ENCODE measurements around the gene BASP1.

BASP1 gene

DNA sequence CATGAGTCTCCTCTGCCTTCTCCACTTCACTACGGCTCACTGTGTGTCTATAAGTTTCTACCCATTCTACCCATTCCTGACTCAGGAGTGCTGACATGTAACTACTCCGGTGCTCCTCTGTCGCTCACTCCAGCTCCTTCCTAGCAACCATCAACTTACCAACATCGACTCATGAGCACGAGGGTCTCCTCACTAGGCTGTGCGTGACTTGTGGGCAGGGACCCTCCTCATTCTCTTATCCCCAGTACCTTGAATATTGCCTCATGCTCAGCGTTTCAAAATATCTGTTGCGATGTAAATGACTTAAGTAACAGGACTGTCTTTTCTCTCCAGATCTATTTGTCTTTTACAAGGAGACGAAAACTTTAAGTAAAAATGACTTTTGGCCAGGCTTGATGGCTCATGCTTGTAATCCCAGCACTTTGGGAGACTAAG, 73.1 kb downstream of the BASP1 start:
- Mint-ChIP-seq H3K4me1 (no peaks in the 10 kb centered on the region), H3K27me3 (ENCODE audit: low read depth, poor library complexity) (peaks cover 3% of the 10 kb centered on the region), H3K27ac (no peak overlapping the region), H3K4me3 (no peak overlapping the region), H3K9me3 (peaks cover 10% of the 10 kb centered on the region), H3K36me3 (ENCODE audit: low read depth) (peaks cover 6% of the 10 kb centered on the region)
- DNase-seq, result no peak
- TF ChIP-seq, protein P1, sequence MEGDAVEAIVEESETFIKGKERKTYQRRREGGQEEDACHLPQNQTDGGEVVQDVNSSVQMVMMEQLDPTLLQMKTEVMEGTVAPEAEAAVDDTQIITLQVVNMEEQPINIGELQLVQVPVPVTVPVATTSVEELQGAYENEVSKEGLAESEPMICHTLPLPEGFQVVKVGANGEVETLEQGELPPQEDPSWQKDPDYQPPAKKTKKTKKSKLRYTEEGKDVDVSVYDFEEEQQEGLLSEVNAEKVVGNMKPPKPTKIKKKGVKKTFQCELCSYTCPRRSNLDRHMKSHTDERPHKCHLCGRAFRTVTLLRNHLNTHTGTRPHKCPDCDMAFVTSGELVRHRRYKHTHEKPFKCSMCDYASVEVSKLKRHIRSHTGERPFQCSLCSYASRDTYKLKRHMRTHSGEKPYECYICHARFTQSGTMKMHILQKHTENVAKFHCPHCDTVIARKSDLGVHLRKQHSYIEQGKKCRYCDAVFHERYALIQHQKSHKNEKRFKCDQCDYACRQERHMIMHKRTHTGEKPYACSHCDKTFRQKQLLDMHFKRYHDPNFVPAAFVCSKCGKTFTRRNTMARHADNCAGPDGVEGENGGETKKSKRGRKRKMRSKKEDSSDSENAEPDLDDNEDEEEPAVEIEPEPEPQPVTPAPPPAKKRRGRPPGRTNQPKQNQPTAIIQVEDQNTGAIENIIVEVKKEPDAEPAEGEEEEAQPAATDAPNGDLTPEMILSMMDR (IDR thresholded peaks at IDR 0.05), result no peak

DNA sequence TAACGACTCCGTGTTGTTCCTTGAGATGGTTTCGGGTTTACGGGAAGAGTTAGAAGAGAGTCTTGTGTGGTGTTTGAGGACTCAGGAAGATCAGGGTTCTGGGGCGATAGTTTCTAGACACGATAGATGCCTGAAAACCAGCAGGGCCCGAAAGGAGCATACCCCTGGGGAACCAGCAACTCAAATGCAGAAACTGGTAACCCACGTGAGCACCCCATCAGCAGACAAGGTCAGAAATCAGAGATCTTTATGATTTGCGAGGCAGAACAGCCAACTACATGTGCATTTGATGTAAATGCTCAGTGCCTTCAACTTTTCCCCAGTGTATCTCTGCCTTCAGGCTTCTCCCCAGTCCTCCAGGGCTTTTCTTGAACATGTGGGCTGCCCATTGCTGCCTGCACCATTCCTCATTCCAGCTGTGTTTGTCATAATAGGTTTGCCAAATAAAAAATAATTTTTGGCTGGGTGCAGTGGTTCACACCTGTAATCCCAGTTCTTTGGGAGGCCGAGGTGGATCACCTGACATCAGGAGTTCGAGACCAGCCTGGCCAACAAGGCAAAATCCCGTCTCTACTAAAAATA, 75.1 kb downstream of the BASP1 start:
- Mint-ChIP-seq H3K27ac (no peak overlapping the region), H3K27me3 (ENCODE audit: low read depth, poor library complexity) (peaks cover 5% of the 10 kb centered on the region), H3K4me3 (no peak overlapping the region), H3K36me3 (ENCODE audit: low read depth) (peaks cover 6% of the 10 kb centered on the region), H3K9me3 (peaks cover 9% of the 10 kb centered on the region), H3K4me1 (no peaks in the 10 kb centered on the region)
- TF ChIP-seq, protein P1 (IDR thresholded peaks at IDR 0.05), result no peak
- DNase-seq, result no peak

DNA sequence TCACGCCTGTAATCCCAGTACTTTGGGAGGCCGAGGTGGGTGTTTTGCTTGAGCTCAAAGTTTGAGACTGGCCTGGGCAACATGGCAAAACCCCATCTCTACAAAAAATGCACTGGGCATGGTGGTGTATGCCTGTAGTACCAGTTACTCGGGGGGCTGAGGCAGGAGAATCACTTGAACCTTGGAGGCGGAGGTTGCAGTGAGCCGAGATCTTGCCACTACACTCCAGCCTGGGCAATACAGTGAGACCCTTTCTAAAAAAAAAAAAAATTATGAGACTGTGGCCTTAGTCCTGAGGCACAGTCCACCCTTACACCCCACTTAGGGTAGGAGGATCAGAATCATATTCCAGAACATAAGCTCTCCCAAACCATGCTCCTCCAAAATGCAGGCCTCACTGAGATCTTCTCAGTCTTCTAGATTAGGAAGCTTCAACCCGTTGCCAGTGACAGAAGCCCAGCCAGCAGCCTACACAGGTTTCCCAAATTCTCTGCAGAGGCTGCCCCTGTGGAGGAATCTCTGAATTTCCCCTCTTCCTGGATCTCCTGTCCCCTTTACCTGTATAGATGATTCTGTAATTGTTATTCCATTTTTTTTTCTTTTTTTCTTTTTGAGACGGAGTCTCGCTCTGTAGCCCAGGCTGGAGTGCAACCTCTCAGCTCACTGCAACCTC, 77.3 kb downstream of the BASP1 start:
- H3K27ac Mint-ChIP-seq, result no peak overlapping the region
- no peaks in the 10 kb centered on the region for H3K4me1 Mint-ChIP-seq
- H3K36me3 Mint-ChIP-seq (ENCODE audit: low read depth), result no peaks in the 10 kb centered on the region
- DNase-seq, result no peak
- peaks cover 5% of the 10 kb centered on the region for H3K27me3 Mint-ChIP-seq (ENCODE audit: low read depth, poor library complexity)
- H3K9me3 Mint-ChIP-seq, result no peaks in the 10 kb centered on the region
- TF ChIP-seq, protein P1 (IDR thresholded peaks at IDR 0.05), result no peak
- H3K4me3 Mint-ChIP-seq, result no peak overlapping the region

DNA sequence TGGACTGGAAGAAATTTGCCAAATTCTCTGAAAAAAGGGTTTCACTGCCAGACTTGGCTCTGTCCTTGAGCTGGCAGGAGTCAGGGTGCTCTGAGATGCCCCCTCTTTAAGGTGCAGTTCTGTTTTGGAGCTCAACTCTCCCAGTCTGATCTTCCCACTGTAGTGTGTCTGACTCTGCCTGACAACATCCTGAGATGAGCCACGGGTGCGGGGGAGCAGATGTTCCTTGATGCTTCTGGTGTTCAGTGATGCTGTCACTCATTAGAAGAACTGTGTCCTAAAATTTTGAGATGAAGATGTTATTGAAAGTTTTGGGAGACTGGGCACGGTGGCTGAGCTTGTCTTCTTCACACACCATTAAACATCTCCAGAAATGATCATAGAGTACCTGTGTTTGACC, 78.2 kb downstream of the BASP1 start:
- peaks cover 5% of the 10 kb centered on the region for H3K4me1 Mint-ChIP-seq
- TF ChIP-seq, protein P1 (IDR thresholded peaks at IDR 0.05), result no peak
- no peak overlapping the region for H3K27ac Mint-ChIP-seq

DNA sequence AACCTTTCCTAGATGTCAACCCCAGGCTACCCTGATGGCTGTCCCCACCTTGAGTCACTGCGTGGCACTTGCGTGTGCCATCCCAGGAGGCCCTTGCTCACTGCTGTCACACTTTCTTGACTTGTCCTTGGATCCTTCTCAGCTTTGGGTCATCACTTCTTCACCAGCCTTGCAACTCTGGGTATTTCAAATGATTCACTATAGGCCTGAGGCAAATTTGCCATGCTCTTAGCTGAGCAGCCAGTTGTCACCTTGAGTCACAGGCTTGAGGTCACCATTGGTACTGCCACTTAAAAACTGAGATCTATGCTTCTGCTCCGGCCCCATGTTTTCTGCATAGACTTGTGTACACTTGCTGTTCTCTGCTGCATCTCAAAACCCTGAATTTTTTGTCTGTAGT, 84.7 kb downstream of the BASP1 start:
- Mint-ChIP-seq H3K27ac (no peak overlapping the region), H3K4me1 (peaks cover 18% of the 10 kb centered on the region), H3K4me3 (no peak overlapping the region), H3K9me3 (no peaks in the 10 kb centered on the region), H3K36me3 (ENCODE audit: low read depth) (no peaks in the 10 kb centered on the region), H3K27me3 (ENCODE audit: low read depth, poor library complexity) (no peaks in the 10 kb centered on the region)
- TF ChIP-seq, protein P1 (IDR thresholded peaks at IDR 0.05), result no peak
- DNase-seq, result no peak

More for the DNA sequence above, 78.2 kb downstream of the BASP1 start:
- no peaks in the 10 kb centered on the region for H3K9me3 Mint-ChIP-seq
- H3K27me3 Mint-ChIP-seq (ENCODE audit: low read depth, poor library complexity), result peaks cover 5% of the 10 kb centered on the region
- H3K36me3 Mint-ChIP-seq (ENCODE audit: low read depth), result no peaks in the 10 kb centered on the region
- no peak for DNase-seq
- no peak overlapping the region for H3K4me3 Mint-ChIP-seq

DNA sequence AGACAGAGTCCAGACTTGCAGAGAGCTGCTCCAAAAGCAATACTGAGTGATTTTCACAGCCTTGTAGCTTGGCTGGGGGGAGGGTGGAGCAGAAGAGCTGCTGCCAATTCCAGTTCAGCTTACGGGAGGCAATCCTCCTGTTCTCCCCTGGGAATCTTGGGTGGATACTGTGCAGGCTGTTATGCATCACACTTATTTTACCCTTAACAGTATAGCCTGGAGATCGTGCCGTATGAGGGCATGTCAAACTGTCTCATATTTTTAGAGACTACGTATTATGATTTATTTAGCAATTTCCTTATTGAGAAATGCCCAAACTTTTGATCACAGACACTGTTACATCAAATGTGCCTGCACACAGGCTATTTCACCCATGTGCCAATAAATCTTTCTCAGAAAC, 85.2 kb downstream of the BASP1 start:
- no peak for DNase-seq
- TF ChIP-seq, protein P1 (IDR thresholded peaks at IDR 0.05), result no peak
- Mint-ChIP-seq H3K4me1 (peaks cover 18% of the 10 kb centered on the region), H3K27ac (no peak overlapping the region), H3K36me3 (ENCODE audit: low read depth) (no peaks in the 10 kb centered on the region), H3K9me3 (no peaks in the 10 kb centered on the region), H3K4me3 (no peak overlapping the region), H3K27me3 (ENCODE audit: low read depth, poor library complexity) (no peaks in the 10 kb centered on the region)

All from nephron progenitor cell (in vitro differentiated cells).